ENCODE data around the gene FUT8. TPM values are rescaled to one million over a fixed set of nuclear protein-coding genes. Genes with fewer than 3 reads are reported as not detected.

Gene FUT8
- total and polyA plus RNA-seq, 2 donors (not counting 1 experiment from before 2014, with no cell fraction given) = 13.2 to 91.8 TPM

DNA sequence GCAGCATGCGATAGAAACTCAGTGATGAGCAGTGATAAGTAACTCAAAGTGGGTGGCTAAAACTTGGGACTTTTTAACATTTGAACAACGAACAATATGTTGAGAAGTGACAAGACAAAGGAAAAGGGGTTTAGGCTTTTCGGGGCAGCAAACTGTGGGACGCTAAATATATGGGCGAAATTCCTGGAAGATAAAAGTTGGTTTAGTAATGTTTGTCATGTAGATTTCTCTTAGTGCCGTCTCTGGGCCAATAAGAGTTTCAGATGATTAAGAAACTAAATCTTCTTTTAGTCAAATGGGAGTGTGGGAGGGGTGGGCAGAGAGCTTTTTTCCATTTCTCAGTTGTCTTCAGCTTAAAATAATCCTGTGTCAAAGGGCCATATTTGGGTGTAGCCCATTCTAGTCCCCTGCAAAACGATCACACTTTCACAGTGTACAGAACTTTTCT is 41.7 kb upstream of the FUT8 start:
- ATAC-seq (ENCODE audit: low read depth) (no peak), DNase-seq (no peak)
- Mint-ChIP-seq H3K27me3 (no peaks in the 10 kb centered on the region), H3K4me1 (peaks cover 26% of the 10 kb centered on the region), H3K27ac (no peak overlapping the region), H3K4me3 (no peak overlapping the region), H3K9me3 (ENCODE audit: insufficient read depth) (no peaks in the 10 kb centered on the region)
- WGBS (ENCODE audit: insufficient coverage) = 87% methylated on average over 4 of the region's 7 CpGs
- POLR2A ChIA-PET = no interaction called here
- Histone ChIP-seq H3K9me3 (ENCODE audit: control extremely low read depth in 1 of 3, control insufficient read depth in 2 of 3, insufficient read depth in 1 of 3, low read length in 2 of 3) (no peaks in the 10 kb centered on the region), H3K4me2 (replicated peaks; ENCODE audit: low read depth, low read length, poor library complexity, severe bottlenecking) (no peak overlapping the region), H3K4me1 (ENCODE audit: control insufficient read depth in 2 of 2, insufficient read depth in 2 of 2, low read length in 2 of 2) (peaks cover 7 to 21% of the 10 kb centered on the region in 2 donors), H3K79me2 (ENCODE audit: control insufficient read depth, insufficient read depth, low read length) (no peaks in the 10 kb centered on the region), H2AFZ (ENCODE audit: insufficient read depth, low read depth, low read length, poor library complexity, severe bottlenecking) (no peak overlapping the region), H3K27me3 (replicated peaks in 1 of 4; ENCODE audit: control extremely low read depth in 1 of 4, control insufficient read depth in 3 of 4, insufficient read depth in 4 of 4, low read length in 3 of 4) (no peaks in the 10 kb centered on the region), H3K27ac (ENCODE audit: low read length in 2 of 2) (no peak overlapping the region), H4K20me1 (ENCODE audit: control insufficient read depth, insufficient read depth, low read length, poor library complexity, severe bottlenecking) (no peaks in the 10 kb centered on the region), H3K36me3 (replicated peaks in 1 of 2; ENCODE audit: control extremely low read depth in 1 of 2, control insufficient read depth in 1 of 2, extremely low read depth in 1 of 2, insufficient read depth in 2 of 2, low read length in 1 of 2) (no peaks in the 10 kb centered on the region), H3K4me3 (ENCODE audit: control extremely low read depth in 1 of 5, extremely low read depth in 1 of 5, insufficient read depth in 1 of 5, low read depth in 2 of 5, low read length in 4 of 5) (no peak overlapping the region), H3K9ac (ENCODE audit: low read length) (no peak overlapping the region)
- CTCF ChIA-PET = interaction anchor here (1.2 kb wide), 1 partner anchor 11 kb away, joined by 3 read pairs; no protein-coding TSS in a partner anchor
- intact Hi-C loops (cut with micrococcal nuclease) = no loop called here
- no peak for TF ChIP-seq EZH2 (IDR thresholded peaks at IDR 0.05; ENCODE audit: borderline replicate concordance, insufficient read depth, low read depth, low read length, poor library complexity, severe bottlenecking)
- TF ChIP-seq, protein P1, sequence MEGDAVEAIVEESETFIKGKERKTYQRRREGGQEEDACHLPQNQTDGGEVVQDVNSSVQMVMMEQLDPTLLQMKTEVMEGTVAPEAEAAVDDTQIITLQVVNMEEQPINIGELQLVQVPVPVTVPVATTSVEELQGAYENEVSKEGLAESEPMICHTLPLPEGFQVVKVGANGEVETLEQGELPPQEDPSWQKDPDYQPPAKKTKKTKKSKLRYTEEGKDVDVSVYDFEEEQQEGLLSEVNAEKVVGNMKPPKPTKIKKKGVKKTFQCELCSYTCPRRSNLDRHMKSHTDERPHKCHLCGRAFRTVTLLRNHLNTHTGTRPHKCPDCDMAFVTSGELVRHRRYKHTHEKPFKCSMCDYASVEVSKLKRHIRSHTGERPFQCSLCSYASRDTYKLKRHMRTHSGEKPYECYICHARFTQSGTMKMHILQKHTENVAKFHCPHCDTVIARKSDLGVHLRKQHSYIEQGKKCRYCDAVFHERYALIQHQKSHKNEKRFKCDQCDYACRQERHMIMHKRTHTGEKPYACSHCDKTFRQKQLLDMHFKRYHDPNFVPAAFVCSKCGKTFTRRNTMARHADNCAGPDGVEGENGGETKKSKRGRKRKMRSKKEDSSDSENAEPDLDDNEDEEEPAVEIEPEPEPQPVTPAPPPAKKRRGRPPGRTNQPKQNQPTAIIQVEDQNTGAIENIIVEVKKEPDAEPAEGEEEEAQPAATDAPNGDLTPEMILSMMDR (IDR thresholded peaks at IDR 0.05) = no peak

DNA sequence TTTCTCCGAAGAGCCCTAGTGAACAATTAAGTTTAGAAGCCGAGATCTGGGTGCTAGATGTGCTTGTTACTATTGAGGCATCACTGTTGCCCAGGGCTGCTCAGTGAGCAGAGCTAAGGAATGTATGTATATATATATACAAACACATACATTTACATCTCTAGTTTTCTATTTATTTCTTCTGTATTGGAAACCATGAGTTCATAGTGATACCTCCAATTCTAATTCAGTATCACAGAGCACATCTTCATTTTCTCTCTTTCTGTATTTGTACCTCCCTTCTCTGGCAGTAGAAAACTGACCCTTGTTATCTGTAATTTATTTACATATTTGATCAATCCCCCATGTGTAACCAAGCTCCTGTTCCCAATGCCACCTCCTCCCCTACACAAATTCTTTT is 40.7 kb upstream of the FUT8 start:
- DNase-seq (no peak), ATAC-seq (ENCODE audit: low read depth) (no peak)
- Mint-ChIP-seq H3K4me3 (no peak overlapping the region), H3K27ac (no peak overlapping the region), H3K27me3 (no peaks in the 10 kb centered on the region), H3K4me1 (peaks cover 20% of the 10 kb centered on the region), H3K9me3 (ENCODE audit: insufficient read depth) (no peaks in the 10 kb centered on the region)
- ChIA-PET POLR2A (no interaction called here), CTCF (interaction anchor here (1.2 kb wide), 1 partner anchor 10 kb away, joined by 3 read pairs; no protein-coding TSS in a partner anchor)
- WGBS (ENCODE audit: insufficient coverage) = no CpG with 5 or more reads among the region's 2 CpGs
- H3K79me2 ChIP-seq (ENCODE audit: control insufficient read depth, insufficient read depth, low read length) = no peaks in the 10 kb centered on the region
- H3K9me3 ChIP-seq (ENCODE audit: control extremely low read depth in 1 of 3, control insufficient read depth in 2 of 3, insufficient read depth in 1 of 3, low read length in 2 of 3) = no peaks in the 10 kb centered on the region
- H3K36me3 ChIP-seq (replicated peaks in 1 of 2; ENCODE audit: control extremely low read depth in 1 of 2, control insufficient read depth in 1 of 2, extremely low read depth in 1 of 2, insufficient read depth in 2 of 2, low read length in 1 of 2) = no peaks in the 10 kb centered on the region
- no peak for TF ChIP-seq EZH2 (IDR thresholded peaks at IDR 0.05; ENCODE audit: borderline replicate concordance, insufficient read depth, low read depth, low read length, poor library complexity, severe bottlenecking)
- TF ChIP-seq, protein P1 (IDR thresholded peaks at IDR 0.05) = no peak
- H2AFZ ChIP-seq (ENCODE audit: insufficient read depth, low read depth, low read length, poor library complexity, severe bottlenecking) = no peak overlapping the region
- no peak overlapping the region for H3K4me3 ChIP-seq (ENCODE audit: control extremely low read depth in 1 of 5, extremely low read depth in 1 of 5, insufficient read depth in 1 of 5, low read depth in 2 of 5, low read length in 4 of 5)
- no peak overlapping the region for H3K9ac ChIP-seq (ENCODE audit: low read length)
- intact Hi-C loops (cut with micrococcal nuclease) = no loop called here
- no peaks in the 10 kb centered on the region for H3K27me3 ChIP-seq (replicated peaks in 1 of 4; ENCODE audit: control extremely low read depth in 1 of 4, control insufficient read depth in 3 of 4, insufficient read depth in 4 of 4, low read length in 3 of 4)
- H4K20me1 ChIP-seq (ENCODE audit: control insufficient read depth, insufficient read depth, low read length, poor library complexity, severe bottlenecking) = no peaks in the 10 kb centered on the region
- H3K4me1 ChIP-seq (ENCODE audit: control insufficient read depth in 2 of 2, insufficient read depth in 2 of 2, low read length in 2 of 2) = peaks cover 5 to 16% of the 10 kb centered on the region in 2 donors
- H3K27ac ChIP-seq (ENCODE audit: low read length in 2 of 2) = no peak overlapping the region
- H3K4me2 ChIP-seq (replicated peaks; ENCODE audit: low read depth, low read length, poor library complexity, severe bottlenecking) = no peak overlapping the region
